HL-60 (cell line): ENCODE data around the gene IRAK1BP1.
"Not testable (repeated sequence)": the region's sequence is repeated elsewhere in the genome, so short reads cannot be mapped to it uniquely, and the experiment has no call there.

Experiments
- DNase-seq, 2 experiments: peaks; one replicate each; pipeline ENCODE4 v3.0.0-alpha.2; 2010 to 2020; ENCODE audit warnings: low read depth in 1 of 2, low spot score in 1 of 2
- H3K27ac ChIP-seq: fragments of 250-450 bp; sonication (Bioruptor Pico); replicated peaks from 2 replicates; pipeline ENCODE4 v1.5.1; 2020; ENCODE audit warnings: mild to moderate bottlenecking, moderate library complexity
- H3K27me3 ChIP-seq: fragments of 250-450 bp; sonication (Bioruptor Pico); 2 replicates; pipeline ENCODE4 v1.5.1; 2021; ENCODE audit warnings: mild to moderate bottlenecking, moderate library complexity; ENCODE audit not compliant: insufficient read depth, poor library complexity, severe bottlenecking
- H3K4me3 ChIP-seq: replicated peaks from 2 replicates; pipeline ENCODE4 v1.5.1; 2011; ENCODE audit warnings: mild to moderate bottlenecking, control low read depth, low read length; ENCODE audit not compliant: insufficient read depth
- CTCF ChIP-seq: IDR thresholded peaks from one replicate; pipeline ENCODE4 v1.5.1; 2011; ENCODE audit warnings: low read length, control low read depth, inconsistent platforms; ENCODE audit not compliant: insufficient read depth
- GABPA ChIP-seq: IDR thresholded peaks from 2 replicates; pipeline ENCODE4 v1.6.1; 2012; ENCODE audit warnings: low read depth
- POLR2AphosphoS5 ChIP-seq: IDR thresholded peaks from 2 replicates; pipeline ENCODE4 v1.6.1; 2012; ENCODE audit warnings: low read depth
- REST ChIP-seq: IDR thresholded peaks from 2 replicates; pipeline ENCODE4 v1.6.1; 2012; ENCODE audit warnings: low read depth; ENCODE audit not compliant: insufficient replicate concordance
- SPI1 ChIP-seq: IDR thresholded peaks from 2 replicates; pipeline ENCODE4 v1.6.1; 2012; ENCODE audit warnings: low read depth, mild to moderate bottlenecking, borderline replicate concordance

IRAK1BP1 gene

GRCh38 chr6:78867020-78867369 is 356 bp upstream of the IRAK1BP1 start:
- no peak for TF ChIP-seq SPI1
- no peak for TF ChIP-seq REST
- TF ChIP-seq POLR2AphosphoS5 = no peak
- TF ChIP-seq GABPA = no peak
- TF ChIP-seq CTCF = no peak
- peak overlapping the region; percentile 82 for H3K4me3 ChIP-seq
- DNase-seq = no peak
- H3K27me3 ChIP-seq = no peaks in the 10 kb centered on the region
- peak overlapping the region; percentile 86 for H3K27ac ChIP-seq

- Histone ChIP-seq H3K4me3 (peak overlapping the region; percentile 82), H3K27ac (peak overlapping the region; percentile 86), H3K27me3 (no peaks in the 10 kb centered on the region)
- TF ChIP-seq SPI1 (no peak), REST (no peak), GABPA (no peak), CTCF (no peak), POLR2AphosphoS5 (no peak)
- no peak for DNase-seq
These were observed 765 bp downstream of the IRAK1BP1 start for GRCh38 chr6:78868116-78868515.

- no peaks in the 10 kb centered on the region for H3K27me3 ChIP-seq
- H3K27ac ChIP-seq = no peak overlapping the region
- H3K4me3 ChIP-seq = no peak overlapping the region
- no peak for DNase-seq
- TF ChIP-seq POLR2AphosphoS5 = no peak
These were observed 8.2 kb downstream of the IRAK1BP1 start for GRCh38 chr6:78875505-78875904.

GRCh38 chr6:78883651-78884050 is 16.3 kb downstream of the IRAK1BP1 start:
- H3K4me3 ChIP-seq = no peak overlapping the region
- no peak for DNase-seq
- TF ChIP-seq GABPA (no peak), SPI1 (no peak), CTCF (no peak), REST (no peak), POLR2AphosphoS5 (no peak)

GRCh38 chr6:78889901-78890300 is 22.6 kb downstream of the IRAK1BP1 start:
- not testable (repeated sequence) for H3K4me3 ChIP-seq, H3K27me3 ChIP-seq, H3K27ac ChIP-seq, DNase-seq

More at GRCh38 chr6:78883651-78884050, 16.3 kb downstream of the IRAK1BP1 start:
- H3K27me3 ChIP-seq = no peaks in the 10 kb centered on the region
- H3K27ac ChIP-seq = no peak overlapping the region
